GM19238 (cell line): ENCODE results near the gene AFF4.

Experiments
- DNase-seq: peaks from one replicate; pipeline ENCODE4 v3.0.0; 2011; ENCODE audit warnings: low spot score; ENCODE audit not compliant: insufficient read length

Gene AFF4

GRCh38 chr5:132827943-132828673 is 135.3 kb downstream of the AFF4 start:
- no peak for DNase-seq

- DNase-seq, result no peak
Measured at GRCh38 chr5:132826424-132827082, 136.9 kb downstream of the AFF4 start.

GRCh38 chr5:132825834-132826391 is 137.5 kb downstream of the AFF4 start:
- no peak for DNase-seq
